ENCODE data around the gene WDR54.

- TF ChIP-seq POLR2A (IDR thresholded peaks at IDR 0.05) = no peak
- peak in 1 of 6 experiments; percentile 23 for TF ChIP-seq CTCF (IDR thresholded peaks at IDR 0.05)
Observed at GRCh38 chr2:74474899-74475298, 53.4 kb downstream of the WDR54 start.
